ENCODE results near the gene ZNF664.

The ZNF664 gene

DNA sequence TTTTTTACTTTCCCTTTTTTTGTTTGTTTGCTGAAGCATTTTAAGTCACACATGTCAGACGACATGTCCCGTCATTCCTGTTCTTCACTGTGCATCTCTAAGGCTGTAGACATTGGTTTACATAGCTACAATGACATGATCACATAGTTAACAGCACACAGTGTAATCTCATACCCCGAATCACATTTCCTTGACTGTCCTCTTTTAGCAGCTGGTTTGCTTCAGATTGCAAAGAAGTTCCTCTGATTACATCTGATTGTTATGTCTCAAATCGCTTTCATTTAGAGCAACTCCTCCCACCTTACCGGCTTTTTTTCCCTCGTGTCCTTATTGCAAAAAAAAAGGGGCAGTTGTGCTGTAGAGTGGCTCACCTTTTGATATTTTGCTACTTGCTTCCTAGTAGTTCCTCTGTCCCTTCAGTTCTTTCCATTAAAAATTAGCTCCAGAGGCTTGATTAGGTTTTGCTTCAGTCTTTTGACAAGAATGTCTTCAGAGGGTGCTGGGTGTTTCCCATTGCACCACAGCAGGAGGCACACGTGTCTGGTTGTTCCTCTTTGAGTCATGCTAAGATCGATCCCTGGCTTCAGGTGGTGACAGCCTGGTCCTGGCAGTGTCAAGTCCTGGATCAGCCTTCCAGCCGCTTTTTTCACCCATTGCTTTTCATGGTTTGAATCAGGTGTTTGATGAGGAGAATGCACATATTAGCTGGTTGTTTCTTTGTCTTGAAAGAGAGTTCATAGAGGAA is 35.0 kb downstream of the ZNF664 start:
- DNase-seq (ENCODE audit: low read depth in 1 of 2, low spot score in 1 of 2), result no peak

DNA sequence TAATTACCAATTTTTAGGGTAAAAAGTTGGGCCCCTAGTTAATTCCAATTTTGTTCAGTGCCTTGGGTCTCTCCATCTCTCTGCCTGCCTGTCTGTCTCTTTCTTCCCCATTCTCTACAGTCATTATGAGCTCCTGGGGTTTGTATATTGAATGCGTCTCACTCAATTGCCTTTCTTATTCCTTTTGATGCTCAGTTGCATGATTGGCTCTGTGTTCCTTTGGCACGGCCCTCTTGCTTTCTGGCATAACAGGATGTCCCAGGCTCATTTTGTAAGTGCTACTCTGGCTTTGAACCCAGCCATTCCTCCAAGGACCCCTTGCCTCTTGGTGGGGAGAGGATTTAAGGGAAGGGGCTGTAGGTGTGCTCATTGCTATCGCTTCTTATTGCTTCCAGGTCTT is 35.6 kb downstream of the ZNF664 start:
- DNase-seq (ENCODE audit: low read depth in 1 of 2, low spot score in 1 of 2), result no peak

DNA sequence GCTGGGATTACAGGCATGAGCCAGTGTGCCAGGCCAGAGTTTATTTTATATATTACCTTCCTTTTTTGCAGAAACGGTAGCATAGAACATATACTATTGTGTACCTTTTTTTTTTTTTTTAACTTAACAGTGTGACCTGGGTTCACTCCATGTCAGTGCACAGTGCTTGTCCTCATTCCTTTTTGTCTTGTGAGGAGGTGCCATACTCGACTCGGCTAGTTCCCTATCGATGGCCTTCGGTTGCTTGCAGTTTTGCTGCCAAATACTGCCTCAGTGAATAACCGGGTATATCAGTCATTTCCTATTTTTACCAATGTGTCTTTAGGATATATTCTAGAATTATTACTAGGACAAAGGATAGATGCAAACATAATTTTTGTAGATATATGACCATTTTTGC is 36.8 kb downstream of the ZNF664 start:
- DNase-seq (ENCODE audit: low read depth in 1 of 2, low spot score in 1 of 2), result no peak

DNA sequence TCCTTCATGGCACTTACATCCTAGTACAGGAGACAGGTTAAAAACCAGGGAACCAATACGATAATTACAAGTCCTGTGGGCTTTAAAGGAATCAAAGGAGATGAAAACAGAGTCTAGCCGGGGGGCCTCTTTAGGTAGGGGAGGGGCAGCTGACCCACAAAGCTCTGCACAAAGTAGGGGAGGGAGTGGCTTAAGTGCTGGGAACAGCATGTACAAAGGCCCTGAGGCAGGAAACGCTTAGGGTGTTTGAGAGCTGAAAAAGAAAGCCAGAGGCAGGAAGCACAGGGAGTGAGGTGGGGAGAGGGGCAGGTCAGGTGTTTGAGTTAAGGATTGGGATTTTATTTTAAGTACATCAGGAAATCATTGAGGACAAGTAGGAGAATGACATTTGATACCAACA is 37.7 kb downstream of the ZNF664 start:
- DNase-seq (ENCODE audit: low read depth in 1 of 2, low spot score in 1 of 2), result no peak

- no peak for DNase-seq (ENCODE audit: low read depth in 1 of 2, low spot score in 1 of 2)
Observed at GRCh38 chr12:124011435-124012115, 38.6 kb downstream of the ZNF664 start.

GRCh38 chr12:124013073-124013472 is 40.1 kb downstream of the ZNF664 start:
- no peak for DNase-seq (ENCODE audit: low read depth in 1 of 2, low spot score in 1 of 2)

- no peak for DNase-seq (ENCODE audit: low read depth in 1 of 2, low spot score in 1 of 2)
Observed at GRCh38 chr12:124015494-124016461, 42.8 kb downstream of the ZNF664 start.

DNA sequence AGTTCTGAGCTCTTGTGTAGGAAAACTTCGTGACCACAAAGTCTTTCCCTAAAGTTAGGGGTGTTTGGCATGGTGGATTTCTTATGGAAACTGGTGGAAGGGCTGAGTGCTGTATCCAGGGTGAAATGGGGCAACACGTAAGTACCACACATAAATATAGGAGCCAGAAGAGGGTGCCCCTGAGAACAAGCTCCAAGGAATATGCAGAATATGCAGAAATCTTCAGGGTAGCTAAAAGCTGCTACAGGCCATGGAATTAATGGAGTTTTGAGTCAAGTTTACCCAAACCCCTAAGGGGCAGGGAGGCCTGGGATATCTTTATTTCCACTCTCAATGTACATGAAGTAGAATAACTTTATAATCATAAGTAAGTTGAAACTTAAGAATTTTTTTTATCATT is 44.0 kb downstream of the ZNF664 start:
- DNase-seq (ENCODE audit: low read depth in 1 of 2, low spot score in 1 of 2), result no peak

DNA sequence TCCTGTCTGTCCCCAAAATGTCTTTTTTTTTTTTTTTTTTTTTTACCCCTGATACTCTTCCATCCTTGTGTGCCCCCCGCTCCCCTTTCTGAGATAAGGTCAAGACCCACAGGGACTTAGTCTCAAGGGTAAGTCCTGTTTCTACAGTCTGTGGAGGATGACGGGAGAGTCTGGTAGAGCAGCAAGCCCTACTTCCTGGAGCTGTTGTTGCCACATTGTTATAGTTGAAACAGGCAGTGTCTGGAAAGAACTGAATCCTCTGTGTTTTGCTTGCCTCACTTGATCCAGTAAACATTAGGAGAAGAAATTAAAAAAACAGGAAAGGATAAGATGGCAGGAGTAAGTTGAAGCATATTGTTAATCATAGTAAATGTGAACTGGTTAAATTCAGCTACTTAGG is 45.5 kb downstream of the ZNF664 start:
- no peak for DNase-seq (ENCODE audit: low read depth in 1 of 2, low spot score in 1 of 2)

DNA sequence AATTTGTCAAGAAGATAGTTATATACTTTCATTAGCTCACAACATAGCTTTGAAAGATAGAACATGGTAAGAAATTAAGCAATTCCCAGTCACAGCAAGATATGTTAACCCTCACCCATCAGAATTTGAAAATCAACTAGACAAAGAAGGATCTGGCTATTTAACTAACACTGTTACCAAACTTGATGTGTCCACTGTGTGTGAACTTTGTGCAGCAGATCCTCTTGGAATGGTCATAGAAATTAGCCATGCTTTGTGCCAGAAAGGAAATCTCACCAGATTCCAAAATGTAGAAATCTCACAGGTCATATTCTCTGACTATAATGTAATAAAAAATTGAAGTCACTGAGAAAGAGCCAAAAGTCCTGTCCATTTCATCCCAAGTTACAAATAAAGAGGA is 46.1 kb downstream of the ZNF664 start:
- no peak for DNase-seq (ENCODE audit: low read depth in 1 of 2, low spot score in 1 of 2)

DNA sequence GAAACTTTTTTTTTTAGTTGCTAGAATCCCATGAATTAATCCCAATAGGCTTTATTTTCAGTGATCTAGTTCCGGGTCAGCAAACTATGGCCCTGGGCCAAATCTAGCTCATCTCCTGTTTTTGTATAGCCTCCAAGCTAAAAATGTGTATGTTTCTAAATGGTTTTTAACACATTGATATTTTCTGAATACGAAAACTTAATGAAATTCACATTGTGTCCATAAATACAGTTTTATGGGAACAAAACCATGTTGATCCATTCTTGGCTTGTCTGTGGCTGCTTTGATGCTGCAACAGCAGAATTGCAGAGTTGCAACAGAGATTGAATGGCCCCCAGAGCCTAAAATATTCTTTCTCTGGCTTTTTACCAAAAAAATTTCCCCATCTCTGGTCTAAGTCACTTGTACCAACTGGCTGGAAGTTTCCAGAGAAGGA is 47.5 kb downstream of the ZNF664 start:
- DNase-seq (ENCODE audit: low read depth in 1 of 2, low spot score in 1 of 2), result no peak

- DNase-seq (ENCODE audit: low read depth in 1 of 2, low spot score in 1 of 2), result no peak
Observed at GRCh38 chr12:124021007-124021406, 48.0 kb downstream of the ZNF664 start.

GRCh38 chr12:124022161-124022560 is 49.1 kb downstream of the ZNF664 start:
- no peak for DNase-seq (ENCODE audit: low read depth in 1 of 2, low spot score in 1 of 2)

GRCh38 chr12:124024263-124024678 is 51.3 kb downstream of the ZNF664 start:
- DNase-seq (ENCODE audit: low read depth in 1 of 2, low spot score in 1 of 2), result no peak

DNA sequence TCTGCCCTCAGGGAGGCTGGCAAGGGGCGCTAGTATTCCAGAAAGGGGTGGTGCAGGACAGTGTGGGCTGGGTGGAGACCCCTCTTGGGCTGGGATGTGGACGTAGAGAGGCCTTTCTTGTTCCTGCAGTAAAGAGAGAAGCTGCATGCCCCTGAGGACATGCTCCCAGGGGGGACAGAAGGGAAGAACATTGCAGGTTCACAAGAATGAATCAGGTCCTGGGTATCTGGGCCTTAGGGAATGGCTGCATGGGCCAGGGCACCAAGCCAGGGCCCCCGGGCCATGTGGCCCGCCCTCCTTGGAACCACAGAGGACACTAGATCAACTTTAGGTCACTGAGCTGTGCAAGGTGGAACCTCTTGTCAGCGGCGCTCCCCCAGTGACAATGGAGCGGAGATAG is 51.8 kb downstream of the ZNF664 start:
- no peak for DNase-seq (ENCODE audit: low read depth in 1 of 2, low spot score in 1 of 2)

DNA sequence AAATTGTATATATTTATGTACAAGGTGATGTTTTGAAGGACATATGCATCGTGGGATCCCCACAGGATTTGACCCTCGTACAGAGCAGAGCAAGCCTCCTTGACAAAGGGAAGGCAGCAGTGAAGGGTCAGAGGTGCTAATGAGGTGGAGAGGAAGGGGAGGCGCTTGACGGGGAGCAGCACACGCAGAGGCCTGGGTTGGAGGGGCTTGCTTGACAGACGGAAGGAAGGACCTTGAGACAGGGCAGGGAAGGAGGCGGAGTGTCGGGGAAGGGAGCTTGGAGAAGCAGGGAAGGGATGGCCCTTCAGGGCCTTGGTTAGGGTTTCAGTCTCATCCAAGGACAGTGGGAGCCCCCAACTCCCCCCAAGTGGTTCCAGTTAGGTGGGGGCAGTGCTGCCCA is 52.6 kb downstream of the ZNF664 start:
- DNase-seq (ENCODE audit: low read depth in 1 of 2, low spot score in 1 of 2), result no peak

GRCh38 chr12:124026755-124027745 is 54.0 kb downstream of the ZNF664 start:
- no peak for DNase-seq (ENCODE audit: low read depth in 1 of 2, low spot score in 1 of 2)

- no peak for DNase-seq (ENCODE audit: low read depth in 1 of 2, low spot score in 1 of 2)
Observed at GRCh38 chr12:124027753-124028554, 54.9 kb downstream of the ZNF664 start.

- no peak for DNase-seq (ENCODE audit: low read depth in 1 of 2, low spot score in 1 of 2)
Observed at GRCh38 chr12:124028555-124028925, 55.5 kb downstream of the ZNF664 start.

- DNase-seq (ENCODE audit: low read depth in 1 of 2, low spot score in 1 of 2), result no peak
Observed at GRCh38 chr12:124030008-124030407, 57.0 kb downstream of the ZNF664 start.

Data from activated T-helper 1 cell treated with anti-CD3 and anti-CD28 coated beads, Interleukin-2, amount 50 U/mL, for 16 hours (primary cell).